HL-60 (cell line): ENCODE measurements around the gene SLC35F3.
"Not testable (repeated sequence)": the region's sequence is repeated elsewhere in the genome, so short reads cannot be mapped to it uniquely, and the experiment has no call there.

ENCODE experiments used
- DNase-seq, 2 experiments: peaks; one replicate each; pipeline ENCODE4 v3.0.0-alpha.2; 2010 to 2020; ENCODE audit warnings: low read depth in 1 of 2, low spot score in 1 of 2
- H3K27ac ChIP-seq: fragments of 250-450 bp; sonication (Bioruptor Pico); replicated peaks from 2 replicates; pipeline ENCODE4 v1.5.1; 2020; ENCODE audit warnings: mild to moderate bottlenecking, moderate library complexity
- H3K27me3 ChIP-seq: fragments of 250-450 bp; sonication (Bioruptor Pico); 2 replicates; pipeline ENCODE4 v1.5.1; 2021; ENCODE audit warnings: mild to moderate bottlenecking, moderate library complexity; ENCODE audit not compliant: insufficient read depth, poor library complexity, severe bottlenecking
- H3K4me3 ChIP-seq: replicated peaks from 2 replicates; pipeline ENCODE4 v1.5.1; 2011; ENCODE audit warnings: mild to moderate bottlenecking, control low read depth, low read length; ENCODE audit not compliant: insufficient read depth
- GABPA ChIP-seq: IDR thresholded peaks from 2 replicates; pipeline ENCODE4 v1.6.1; 2012; ENCODE audit warnings: low read depth
- POLR2AphosphoS5 ChIP-seq: IDR thresholded peaks from 2 replicates; pipeline ENCODE4 v1.6.1; 2012; ENCODE audit warnings: low read depth
- SPI1 ChIP-seq: IDR thresholded peaks from 2 replicates; pipeline ENCODE4 v1.6.1; 2012; ENCODE audit warnings: low read depth, mild to moderate bottlenecking, borderline replicate concordance
- TF ChIP-seq, protein P1 (sequence below): IDR thresholded peaks from one replicate; pipeline ENCODE4 v1.5.1; 2011; ENCODE audit warnings: low read length, control low read depth, inconsistent platforms; ENCODE audit not compliant: insufficient read depth
- TF ChIP-seq, protein P2 (sequence below): IDR thresholded peaks from 2 replicates; pipeline ENCODE4 v1.6.1; 2012; ENCODE audit warnings: low read depth; ENCODE audit not compliant: insufficient replicate concordance

Gene SLC35F3

DNA sequence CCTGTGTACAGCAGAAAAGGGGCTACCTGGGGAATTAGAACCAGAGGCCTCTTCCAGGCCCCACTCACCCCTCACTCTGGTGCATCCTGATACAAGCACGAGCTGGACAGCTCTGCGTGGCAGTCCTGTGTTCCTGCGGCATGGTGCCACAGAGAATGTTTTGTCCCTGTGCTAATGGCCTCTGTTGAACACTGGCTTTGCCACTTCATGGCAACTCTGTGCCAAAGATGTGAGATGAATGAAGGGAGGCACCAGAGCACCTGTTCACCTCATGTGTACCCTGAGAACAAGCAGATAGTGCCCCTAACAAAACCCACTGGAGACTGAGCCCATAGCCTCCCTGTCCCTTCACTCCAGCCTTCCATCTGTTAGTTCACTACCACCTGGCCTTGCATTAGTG, 269.5 kb downstream of the SLC35F3 start:
- H3K27me3 ChIP-seq: no peaks in the 10 kb centered on the region
- TF ChIP-seq, protein P1, sequence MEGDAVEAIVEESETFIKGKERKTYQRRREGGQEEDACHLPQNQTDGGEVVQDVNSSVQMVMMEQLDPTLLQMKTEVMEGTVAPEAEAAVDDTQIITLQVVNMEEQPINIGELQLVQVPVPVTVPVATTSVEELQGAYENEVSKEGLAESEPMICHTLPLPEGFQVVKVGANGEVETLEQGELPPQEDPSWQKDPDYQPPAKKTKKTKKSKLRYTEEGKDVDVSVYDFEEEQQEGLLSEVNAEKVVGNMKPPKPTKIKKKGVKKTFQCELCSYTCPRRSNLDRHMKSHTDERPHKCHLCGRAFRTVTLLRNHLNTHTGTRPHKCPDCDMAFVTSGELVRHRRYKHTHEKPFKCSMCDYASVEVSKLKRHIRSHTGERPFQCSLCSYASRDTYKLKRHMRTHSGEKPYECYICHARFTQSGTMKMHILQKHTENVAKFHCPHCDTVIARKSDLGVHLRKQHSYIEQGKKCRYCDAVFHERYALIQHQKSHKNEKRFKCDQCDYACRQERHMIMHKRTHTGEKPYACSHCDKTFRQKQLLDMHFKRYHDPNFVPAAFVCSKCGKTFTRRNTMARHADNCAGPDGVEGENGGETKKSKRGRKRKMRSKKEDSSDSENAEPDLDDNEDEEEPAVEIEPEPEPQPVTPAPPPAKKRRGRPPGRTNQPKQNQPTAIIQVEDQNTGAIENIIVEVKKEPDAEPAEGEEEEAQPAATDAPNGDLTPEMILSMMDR: no peak
- TF ChIP-seq POLR2AphosphoS5 (no peak), SPI1 (no peak), GABPA (no peak)
- TF ChIP-seq, protein P2, sequence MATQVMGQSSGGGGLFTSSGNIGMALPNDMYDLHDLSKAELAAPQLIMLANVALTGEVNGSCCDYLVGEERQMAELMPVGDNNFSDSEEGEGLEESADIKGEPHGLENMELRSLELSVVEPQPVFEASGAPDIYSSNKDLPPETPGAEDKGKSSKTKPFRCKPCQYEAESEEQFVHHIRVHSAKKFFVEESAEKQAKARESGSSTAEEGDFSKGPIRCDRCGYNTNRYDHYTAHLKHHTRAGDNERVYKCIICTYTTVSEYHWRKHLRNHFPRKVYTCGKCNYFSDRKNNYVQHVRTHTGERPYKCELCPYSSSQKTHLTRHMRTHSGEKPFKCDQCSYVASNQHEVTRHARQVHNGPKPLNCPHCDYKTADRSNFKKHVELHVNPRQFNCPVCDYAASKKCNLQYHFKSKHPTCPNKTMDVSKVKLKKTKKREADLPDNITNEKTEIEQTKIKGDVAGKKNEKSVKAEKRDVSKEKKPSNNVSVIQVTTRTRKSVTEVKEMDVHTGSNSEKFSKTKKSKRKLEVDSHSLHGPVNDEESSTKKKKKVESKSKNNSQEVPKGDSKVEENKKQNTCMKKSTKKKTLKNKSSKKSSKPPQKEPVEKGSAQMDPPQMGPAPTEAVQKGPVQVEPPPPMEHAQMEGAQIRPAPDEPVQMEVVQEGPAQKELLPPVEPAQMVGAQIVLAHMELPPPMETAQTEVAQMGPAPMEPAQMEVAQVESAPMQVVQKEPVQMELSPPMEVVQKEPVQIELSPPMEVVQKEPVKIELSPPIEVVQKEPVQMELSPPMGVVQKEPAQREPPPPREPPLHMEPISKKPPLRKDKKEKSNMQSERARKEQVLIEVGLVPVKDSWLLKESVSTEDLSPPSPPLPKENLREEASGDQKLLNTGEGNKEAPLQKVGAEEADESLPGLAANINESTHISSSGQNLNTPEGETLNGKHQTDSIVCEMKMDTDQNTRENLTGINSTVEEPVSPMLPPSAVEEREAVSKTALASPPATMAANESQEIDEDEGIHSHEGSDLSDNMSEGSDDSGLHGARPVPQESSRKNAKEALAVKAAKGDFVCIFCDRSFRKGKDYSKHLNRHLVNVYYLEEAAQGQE: no peak
- no peak for DNase-seq
- H3K4me3 ChIP-seq: no peak overlapping the region
- no peak overlapping the region for H3K27ac ChIP-seq

DNA sequence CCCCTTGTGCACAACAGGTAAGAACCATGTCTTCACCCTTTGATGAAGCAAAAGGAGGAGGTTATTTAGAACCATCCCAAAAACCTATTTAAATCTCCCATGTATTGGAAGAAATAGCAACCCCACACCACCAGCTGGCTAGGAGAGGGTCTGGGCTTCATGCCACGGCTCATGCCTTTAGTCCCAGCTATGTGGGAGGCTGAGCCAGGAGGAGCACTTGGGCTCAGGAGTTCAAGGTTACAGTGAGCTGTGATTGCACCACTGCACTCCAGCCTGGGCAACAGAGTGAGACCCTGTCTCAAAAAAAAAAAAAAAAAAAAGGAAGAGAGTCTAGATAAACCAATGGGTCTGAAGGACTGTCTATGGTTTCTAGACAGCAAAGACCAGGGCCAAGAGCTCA, 270.9 kb downstream of the SLC35F3 start:
- no peak overlapping the region for H3K4me3 ChIP-seq
- H3K27me3 ChIP-seq: peaks cover 3% of the 10 kb centered on the region
- TF ChIP-seq SPI1 (no peak), GABPA (no peak), POLR2AphosphoS5 (no peak)
- TF ChIP-seq, protein P1: no peak
- TF ChIP-seq, protein P2: no peak
- DNase-seq: no peak
- H3K27ac ChIP-seq: no peak overlapping the region

- no peak overlapping the region for H3K4me3 ChIP-seq
- no peak for DNase-seq
- TF ChIP-seq GABPA (no peak), POLR2AphosphoS5 (no peak), SPI1 (no peak)
- TF ChIP-seq, protein P1: no peak
- TF ChIP-seq, protein P2: no peak
Observed at GRCh38 chr1:234176000-234176399, 271.5 kb downstream of the SLC35F3 start.

GRCh38 chr1:234176847-234177246, 272.4 kb downstream of the SLC35F3 start:
- not testable (repeated sequence) for H3K27ac ChIP-seq, DNase-seq, H3K4me3 ChIP-seq, H3K27me3 ChIP-seq

More at GRCh38 chr1:234176000-234176399, 271.5 kb downstream of the SLC35F3 start:
- peaks cover 3% of the 10 kb centered on the region for H3K27me3 ChIP-seq
- H3K27ac ChIP-seq: no peak overlapping the region
